HL-60 (cell line): ENCODE measurements around the gene ADAMTS3.

Experiments used
- DNase-seq, 2 experiments: peaks; one replicate each; pipeline ENCODE4 v3.0.0-alpha.2; 2010 to 2020; ENCODE audit warnings: low read depth in 1 of 2, low spot score in 1 of 2
- H3K27ac ChIP-seq: fragments of 250-450 bp; sonication (Bioruptor Pico); replicated peaks from 2 replicates; pipeline ENCODE4 v1.5.1; 2020; ENCODE audit warnings: mild to moderate bottlenecking, moderate library complexity
- H3K27me3 ChIP-seq: fragments of 250-450 bp; sonication (Bioruptor Pico); 2 replicates; pipeline ENCODE4 v1.5.1; 2021; ENCODE audit warnings: mild to moderate bottlenecking, moderate library complexity; ENCODE audit not compliant: insufficient read depth, poor library complexity, severe bottlenecking
- H3K4me3 ChIP-seq: replicated peaks from 2 replicates; pipeline ENCODE4 v1.5.1; 2011; ENCODE audit warnings: mild to moderate bottlenecking, control low read depth, low read length; ENCODE audit not compliant: insufficient read depth
- CTCF ChIP-seq: IDR thresholded peaks from one replicate; pipeline ENCODE4 v1.5.1; 2011; ENCODE audit warnings: low read length, control low read depth, inconsistent platforms; ENCODE audit not compliant: insufficient read depth
- GABPA ChIP-seq: IDR thresholded peaks from 2 replicates; pipeline ENCODE4 v1.6.1; 2012; ENCODE audit warnings: low read depth
- POLR2AphosphoS5 ChIP-seq: IDR thresholded peaks from 2 replicates; pipeline ENCODE4 v1.6.1; 2012; ENCODE audit warnings: low read depth
- SPI1 ChIP-seq: IDR thresholded peaks from 2 replicates; pipeline ENCODE4 v1.6.1; 2012; ENCODE audit warnings: low read depth, mild to moderate bottlenecking, borderline replicate concordance
- TF ChIP-seq, protein P1 (sequence below): IDR thresholded peaks from 2 replicates; pipeline ENCODE4 v1.6.1; 2012; ENCODE audit warnings: low read depth; ENCODE audit not compliant: insufficient replicate concordance

The ADAMTS3 gene

GRCh38 chr4:72451349-72451748, 117.7 kb downstream of the ADAMTS3 start:
- no peak for DNase-seq
- TF ChIP-seq, protein P1, sequence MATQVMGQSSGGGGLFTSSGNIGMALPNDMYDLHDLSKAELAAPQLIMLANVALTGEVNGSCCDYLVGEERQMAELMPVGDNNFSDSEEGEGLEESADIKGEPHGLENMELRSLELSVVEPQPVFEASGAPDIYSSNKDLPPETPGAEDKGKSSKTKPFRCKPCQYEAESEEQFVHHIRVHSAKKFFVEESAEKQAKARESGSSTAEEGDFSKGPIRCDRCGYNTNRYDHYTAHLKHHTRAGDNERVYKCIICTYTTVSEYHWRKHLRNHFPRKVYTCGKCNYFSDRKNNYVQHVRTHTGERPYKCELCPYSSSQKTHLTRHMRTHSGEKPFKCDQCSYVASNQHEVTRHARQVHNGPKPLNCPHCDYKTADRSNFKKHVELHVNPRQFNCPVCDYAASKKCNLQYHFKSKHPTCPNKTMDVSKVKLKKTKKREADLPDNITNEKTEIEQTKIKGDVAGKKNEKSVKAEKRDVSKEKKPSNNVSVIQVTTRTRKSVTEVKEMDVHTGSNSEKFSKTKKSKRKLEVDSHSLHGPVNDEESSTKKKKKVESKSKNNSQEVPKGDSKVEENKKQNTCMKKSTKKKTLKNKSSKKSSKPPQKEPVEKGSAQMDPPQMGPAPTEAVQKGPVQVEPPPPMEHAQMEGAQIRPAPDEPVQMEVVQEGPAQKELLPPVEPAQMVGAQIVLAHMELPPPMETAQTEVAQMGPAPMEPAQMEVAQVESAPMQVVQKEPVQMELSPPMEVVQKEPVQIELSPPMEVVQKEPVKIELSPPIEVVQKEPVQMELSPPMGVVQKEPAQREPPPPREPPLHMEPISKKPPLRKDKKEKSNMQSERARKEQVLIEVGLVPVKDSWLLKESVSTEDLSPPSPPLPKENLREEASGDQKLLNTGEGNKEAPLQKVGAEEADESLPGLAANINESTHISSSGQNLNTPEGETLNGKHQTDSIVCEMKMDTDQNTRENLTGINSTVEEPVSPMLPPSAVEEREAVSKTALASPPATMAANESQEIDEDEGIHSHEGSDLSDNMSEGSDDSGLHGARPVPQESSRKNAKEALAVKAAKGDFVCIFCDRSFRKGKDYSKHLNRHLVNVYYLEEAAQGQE: no peak
- TF ChIP-seq POLR2AphosphoS5 (no peak), CTCF (no peak), GABPA (no peak), SPI1 (no peak)
- H3K27me3 ChIP-seq: no peaks in the 10 kb centered on the region

GRCh38 chr4:72449705-72450104, 119.3 kb downstream of the ADAMTS3 start:
- Histone ChIP-seq H3K4me3 (no peak overlapping the region), H3K27me3 (no peaks in the 10 kb centered on the region), H3K27ac (no peak overlapping the region)
- TF ChIP-seq CTCF: no peak
- TF ChIP-seq, protein P1: no peak
- no peak for TF ChIP-seq POLR2AphosphoS5
- TF ChIP-seq GABPA: no peak
- no peak for TF ChIP-seq SPI1
- DNase-seq: no peak

More at GRCh38 chr4:72451349-72451748, 117.7 kb downstream of the ADAMTS3 start:
- Histone ChIP-seq H3K27ac (no peak overlapping the region), H3K4me3 (no peak overlapping the region)

DNA sequence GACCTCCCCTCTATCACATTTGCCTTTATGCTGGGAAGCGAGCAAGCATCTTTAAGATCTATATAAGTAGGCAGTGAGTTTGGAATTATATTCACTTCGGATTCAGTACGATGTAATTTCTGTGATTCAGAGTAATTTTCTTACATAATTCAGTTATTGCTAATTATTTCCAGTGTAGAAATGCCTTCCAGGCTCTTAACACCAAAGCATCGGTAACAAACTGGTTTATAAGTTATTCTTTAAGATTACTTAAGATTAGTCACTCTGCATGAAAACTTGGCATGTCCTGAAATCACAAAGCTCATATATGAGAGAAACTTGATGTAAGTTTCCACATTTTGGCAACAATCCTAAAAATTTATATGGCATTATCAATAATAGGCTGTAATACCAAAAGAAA, 120.8 kb downstream of the ADAMTS3 start:
- no peak overlapping the region for H3K27ac ChIP-seq
- no peak for DNase-seq
- H3K4me3 ChIP-seq: no peak overlapping the region
- H3K27me3 ChIP-seq: no peaks in the 10 kb centered on the region
- TF ChIP-seq, protein P1: no peak
- TF ChIP-seq CTCF: no peak
- TF ChIP-seq SPI1: no peak
- TF ChIP-seq POLR2AphosphoS5: no peak
- TF ChIP-seq GABPA: no peak
